Breast epithelium (tissue), 3 donors: Measurements from ENCODE around the gene IGSF9.

Experiments
- CTCF ChIP-seq, 3 donors: fragments of 450-650 bp; IDR thresholded peaks; one replicate each; pipeline ENCODE4 v1.5.1; 2016 to 2017; ENCODE audit warnings: antibody characterized with exemption in 3 of 3, mild to moderate bottlenecking in 3 of 3, moderate library complexity in 3 of 3
- POLR2A ChIP-seq: fragments of 450-650 bp; IDR thresholded peaks from one replicate; pipeline ENCODE4 v1.6.1; 2016; ENCODE audit warnings: antibody characterized with exemption, mild to moderate bottlenecking, moderate library complexity
- POLR2AphosphoS5 ChIP-seq, 3 donors: sonication (generic); formaldehyde crosslinking; IDR thresholded peaks; one replicate each; pipeline ENCODE4 v1.6.1; 2017; ENCODE audit warnings: antibody characterized with exemption in 3 of 3

DNA sequence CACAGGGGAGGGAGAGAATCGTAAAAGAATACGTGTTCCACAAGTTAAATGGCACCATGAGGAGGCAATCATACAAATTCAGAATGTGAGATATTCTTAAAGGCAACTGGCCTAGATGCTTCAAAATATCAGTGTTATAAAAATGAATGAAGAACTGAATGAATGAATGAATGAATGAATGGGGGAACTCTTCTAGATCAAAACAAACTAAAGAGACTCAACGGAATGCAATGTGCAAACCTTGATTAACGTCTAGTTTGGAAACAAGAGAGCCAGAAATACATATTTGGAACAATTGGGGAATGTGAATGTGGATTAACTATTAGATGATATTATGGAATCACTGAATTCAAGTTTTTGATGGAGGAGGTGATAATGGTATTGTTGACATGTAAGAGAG lies 62.3 kb downstream of the IGSF9 start:
- TF ChIP-seq CTCF (IDR thresholded peaks at IDR 0.05) (no peak), POLR2AphosphoS5 (IDR thresholded peaks at IDR 0.05) (no peak), POLR2A (no peak)
